GM18511 (cell line): ENCODE measurements around the gene MEF2D.

Source experiments
- ATAC-seq: cut with Tn5 transposase; IDR thresholded peaks from one replicate; pipeline ENCODE4 v1.9.1; 2021; ENCODE audit warnings: mild to moderate bottlenecking, moderate library complexity; ENCODE audit not compliant: unreplicated experiment

Gene MEF2D

GRCh38 chr1:156430866-156431265, 69.7 kb downstream of the MEF2D start:
- no peak for ATAC-seq

DNA sequence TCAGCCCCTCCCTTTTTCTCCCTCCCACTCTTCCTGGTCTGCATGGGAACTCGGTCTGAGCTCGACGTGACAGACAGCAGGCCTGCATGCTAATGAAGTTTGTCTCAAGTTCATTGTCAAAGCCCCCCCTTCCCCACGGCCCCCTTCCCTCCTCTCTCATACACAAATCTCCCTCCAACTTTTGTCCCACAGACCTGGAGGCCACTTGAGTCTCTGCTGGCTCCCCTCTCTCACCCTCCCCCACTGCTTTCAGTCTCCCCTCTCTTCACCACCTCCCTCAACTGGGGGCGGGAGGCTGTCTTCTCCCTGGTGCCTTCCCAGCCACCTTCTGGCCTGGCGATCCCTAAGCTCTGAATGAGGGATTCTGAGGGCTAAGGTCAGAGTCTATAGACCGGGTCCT, 70.3 kb downstream of the MEF2D start:
- no peak for ATAC-seq

GRCh38 chr1:156429313-156430060, 71.1 kb downstream of the MEF2D start:
- ATAC-seq: no peak

DNA sequence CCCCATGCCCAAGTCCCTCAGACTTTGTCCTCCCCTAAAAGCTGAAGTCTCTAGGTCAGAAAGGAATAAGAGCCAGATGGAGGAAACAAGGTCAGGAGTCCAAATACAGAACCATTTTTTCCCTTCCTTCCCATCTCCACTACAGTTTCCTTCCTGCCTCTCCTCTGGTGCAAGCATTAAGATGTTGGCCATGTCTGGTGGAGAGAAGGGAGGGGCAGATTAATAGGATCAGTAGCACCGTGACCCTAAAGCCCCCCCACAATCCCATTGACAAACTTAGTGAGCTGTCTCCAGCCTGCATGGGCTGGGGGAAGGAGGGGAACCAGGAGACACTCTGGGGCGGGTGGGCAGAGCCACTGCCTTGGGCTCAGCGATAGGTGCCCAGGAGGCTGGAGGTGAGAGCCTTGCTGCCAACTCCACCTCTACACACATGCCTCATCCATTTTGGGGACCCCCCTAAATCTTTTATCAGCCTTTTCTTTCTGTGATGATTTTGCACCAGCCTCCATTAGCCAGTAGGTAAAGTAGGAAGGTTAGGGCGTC, 71.8 kb downstream of the MEF2D start:
- no peak for ATAC-seq

DNA sequence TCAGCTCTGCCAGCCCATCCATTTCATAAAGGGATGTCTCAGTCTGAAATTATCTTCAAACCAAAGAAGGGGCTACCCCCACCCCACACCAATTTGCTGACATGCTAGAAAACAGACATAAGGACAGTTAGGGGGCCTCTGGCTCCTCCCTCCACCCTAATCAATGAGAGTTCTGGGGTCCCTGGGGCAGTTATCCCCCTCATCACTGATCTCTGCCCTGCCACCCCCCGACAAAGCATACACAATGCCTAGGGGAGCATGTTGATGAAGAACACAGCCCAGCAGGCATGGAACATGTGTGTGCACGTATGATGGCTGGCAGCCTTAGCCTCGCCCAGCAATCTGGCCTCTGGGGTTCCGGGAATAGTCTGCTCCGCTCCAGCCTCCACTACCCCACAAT, 72.6 kb downstream of the MEF2D start:
- ATAC-seq: no peak

DNA sequence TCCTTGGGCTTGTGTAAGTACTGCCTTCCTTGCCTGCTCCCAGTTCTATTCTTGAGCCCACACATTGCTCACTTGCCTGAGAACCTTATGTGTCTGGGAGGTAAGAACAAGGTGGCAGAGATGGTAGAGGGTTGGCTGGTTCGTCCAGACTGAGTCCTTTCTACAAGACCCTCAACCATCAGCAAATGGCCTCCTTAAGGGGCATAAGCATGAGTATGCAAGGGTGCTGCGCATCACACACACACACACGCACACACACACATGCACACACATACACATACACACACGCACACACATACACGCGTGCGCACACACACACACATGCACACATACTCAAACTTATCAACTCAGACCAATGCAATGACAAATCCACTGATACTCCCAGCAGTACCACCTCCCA, 74.6 kb downstream of the MEF2D start:
- no peak for ATAC-seq

DNA sequence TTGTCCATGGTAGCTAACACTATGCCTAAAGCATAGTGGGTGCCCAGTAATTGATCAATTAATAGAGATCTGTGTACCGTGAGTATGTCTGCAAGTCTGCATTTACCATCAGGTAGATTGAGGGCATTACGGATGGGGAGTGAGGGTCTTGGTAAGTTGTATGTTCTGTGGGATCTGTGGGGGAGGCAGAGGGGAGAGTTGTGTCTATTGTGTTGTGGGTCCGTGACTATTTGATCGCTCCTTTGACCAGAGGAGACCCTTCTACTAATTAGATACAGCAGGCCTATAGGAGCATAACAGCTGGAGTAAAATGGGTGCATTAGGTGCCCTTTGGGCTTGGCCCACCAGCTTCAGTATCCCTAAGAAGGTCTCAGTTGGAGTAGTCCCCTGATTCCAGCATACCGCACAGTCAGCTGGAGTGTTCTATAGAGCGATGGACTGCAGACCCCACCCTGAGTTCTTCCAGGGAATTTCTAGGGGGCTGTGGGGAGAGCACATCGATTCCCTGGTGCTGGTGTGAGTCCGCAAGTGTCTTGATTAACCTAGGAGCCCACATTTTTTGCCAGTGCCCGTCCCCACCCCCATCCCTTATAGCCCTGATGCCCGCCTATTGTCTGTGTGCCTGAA, 75.7 kb downstream of the MEF2D start:
- ATAC-seq: no peak

- no peak for ATAC-seq
Observed at GRCh38 chr1:156423422-156424352, 76.9 kb downstream of the MEF2D start.

- no peak for ATAC-seq
Observed at GRCh38 chr1:156422602-156423091, 77.9 kb downstream of the MEF2D start.

GRCh38 chr1:156421939-156422601, 78.5 kb downstream of the MEF2D start:
- no peak for ATAC-seq

DNA sequence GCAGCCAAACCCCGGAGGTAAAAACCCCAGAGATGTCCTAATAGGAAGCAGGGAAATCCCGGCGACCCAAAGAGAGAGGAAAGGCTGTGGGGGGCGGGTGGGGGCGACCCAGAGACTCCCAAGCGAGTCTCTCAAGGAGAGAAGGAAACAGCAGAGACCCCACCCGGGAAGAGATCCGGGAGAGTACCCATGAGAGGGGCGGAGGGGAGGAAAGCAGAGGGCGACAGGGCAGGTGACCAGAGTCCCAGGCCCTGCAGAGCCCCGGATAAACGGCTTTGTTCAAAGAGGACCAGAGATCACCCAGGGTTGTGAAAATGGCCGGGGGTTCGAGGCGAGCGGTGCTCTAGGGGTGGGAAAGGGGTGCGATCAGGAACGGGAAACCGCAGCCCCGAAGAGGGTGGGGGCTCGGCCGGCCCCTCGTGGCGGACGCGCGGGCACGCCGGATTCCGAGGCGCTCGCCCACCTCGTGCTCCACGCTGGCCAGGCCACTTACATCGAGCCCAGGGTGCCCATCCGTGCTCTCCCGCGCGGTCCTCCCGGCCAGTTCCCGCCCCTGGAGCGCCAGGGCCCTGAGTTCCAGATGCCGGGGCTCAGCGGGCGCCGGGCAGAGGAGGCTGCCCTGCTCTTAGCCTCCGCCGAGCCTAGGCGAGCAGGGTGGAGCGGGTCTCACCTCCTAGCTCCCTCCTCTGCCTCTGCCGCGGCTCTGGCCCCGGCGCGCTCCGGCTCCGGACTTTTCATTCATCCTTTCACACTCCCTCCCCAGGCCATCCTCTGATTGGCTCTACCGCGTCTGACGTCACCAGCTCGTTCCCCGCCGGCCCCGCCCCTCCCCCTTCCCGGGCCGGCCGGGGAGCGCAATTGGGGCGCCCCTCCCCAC, 79.3 kb downstream of the MEF2D start:
- ATAC-seq: peak; percentile 77

DNA sequence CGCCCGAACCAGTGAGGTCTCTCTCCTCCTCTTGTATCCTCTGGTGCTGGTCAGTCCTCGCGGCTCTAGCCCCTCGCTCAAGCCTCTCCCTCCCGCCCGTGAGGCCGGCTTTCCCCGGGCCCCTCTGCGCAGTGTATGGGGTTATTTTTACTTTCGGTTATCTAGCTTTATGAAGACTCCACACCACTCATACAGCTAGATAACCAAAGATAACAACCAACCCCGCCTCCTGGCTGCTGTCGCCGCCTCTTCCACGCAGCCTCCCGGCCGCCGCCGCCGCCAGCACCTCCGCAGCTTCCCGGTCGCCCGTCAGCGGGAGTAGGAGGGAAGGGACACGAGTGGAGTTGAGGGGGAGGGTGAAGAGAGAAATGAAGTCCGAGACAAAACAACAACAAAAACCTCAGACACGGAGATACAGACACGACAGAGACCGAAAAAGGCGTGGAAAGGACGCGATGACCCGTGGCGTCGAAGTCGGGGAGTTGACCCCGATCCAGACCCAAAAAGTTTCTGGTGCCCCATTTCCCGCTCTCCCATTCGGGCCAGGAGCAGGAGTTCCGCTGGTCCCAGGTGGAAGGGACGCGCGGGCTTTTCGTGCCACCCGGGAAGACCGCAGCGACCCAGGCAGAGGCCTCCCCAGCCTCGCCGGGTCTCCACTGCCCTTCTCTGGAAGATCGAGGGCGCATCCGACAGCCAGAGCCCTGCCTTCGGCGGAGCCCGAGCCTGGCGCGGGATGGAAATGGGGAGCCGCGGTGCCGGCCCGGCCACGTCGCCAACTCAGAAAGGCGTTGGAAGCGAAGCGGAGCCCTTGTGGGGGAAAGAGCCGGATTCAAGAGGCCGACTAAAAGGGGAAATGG, 80.1 kb downstream of the MEF2D start:
- ATAC-seq: peak; percentile 56

DNA sequence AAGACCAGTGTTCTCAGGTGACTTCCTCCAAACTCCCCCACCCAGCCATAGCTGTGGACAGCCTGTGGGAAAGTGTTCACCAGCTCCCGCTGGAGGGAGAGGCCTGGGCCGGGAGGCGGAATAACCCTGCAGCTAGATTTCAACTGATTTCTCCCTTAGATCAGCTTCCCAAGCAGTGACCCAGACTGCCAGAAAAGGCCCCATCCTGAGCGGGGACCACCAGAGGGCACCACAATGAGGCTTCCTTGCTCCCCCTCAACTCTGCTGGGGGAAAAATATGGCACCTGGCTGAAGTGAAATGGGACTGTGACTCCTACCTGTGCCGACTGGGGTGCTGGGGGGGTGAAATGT, 80.7 kb downstream of the MEF2D start:
- peak; percentile 40 for ATAC-seq

DNA sequence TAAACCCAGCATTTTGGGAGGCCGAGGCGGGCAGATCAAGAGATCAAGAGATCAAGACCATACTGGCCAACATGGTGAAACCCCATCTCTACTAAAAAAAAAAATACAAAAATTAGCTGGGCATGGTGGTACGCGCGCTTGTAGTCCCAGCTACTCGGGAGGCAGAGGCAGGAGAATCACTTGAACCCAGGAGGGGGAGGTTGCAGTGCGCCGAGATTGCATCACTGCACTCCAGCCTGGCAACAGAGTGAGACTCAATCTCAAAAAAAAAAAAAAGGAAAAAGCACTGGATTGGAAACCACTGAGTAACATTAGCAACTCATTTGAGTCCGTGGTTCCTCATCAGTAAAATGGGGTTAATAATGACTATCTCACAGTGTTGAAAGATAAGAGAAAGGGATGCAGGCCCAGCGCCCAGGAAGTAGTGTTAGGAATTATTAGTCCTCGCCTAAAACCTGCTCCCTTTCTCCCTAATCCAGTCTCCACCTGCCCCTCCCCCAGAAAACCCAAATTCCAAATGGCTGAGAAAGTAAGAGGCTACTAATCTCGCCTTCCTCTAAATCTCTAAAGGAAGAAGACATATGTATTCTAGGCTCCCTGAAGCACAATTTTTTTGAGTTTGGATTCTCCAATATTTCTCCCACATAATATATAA, 82.0 kb downstream of the MEF2D start:
- no peak for ATAC-seq

- ATAC-seq: no peak
Observed at GRCh38 chr1:156417401-156418020, 83.1 kb downstream of the MEF2D start.

DNA sequence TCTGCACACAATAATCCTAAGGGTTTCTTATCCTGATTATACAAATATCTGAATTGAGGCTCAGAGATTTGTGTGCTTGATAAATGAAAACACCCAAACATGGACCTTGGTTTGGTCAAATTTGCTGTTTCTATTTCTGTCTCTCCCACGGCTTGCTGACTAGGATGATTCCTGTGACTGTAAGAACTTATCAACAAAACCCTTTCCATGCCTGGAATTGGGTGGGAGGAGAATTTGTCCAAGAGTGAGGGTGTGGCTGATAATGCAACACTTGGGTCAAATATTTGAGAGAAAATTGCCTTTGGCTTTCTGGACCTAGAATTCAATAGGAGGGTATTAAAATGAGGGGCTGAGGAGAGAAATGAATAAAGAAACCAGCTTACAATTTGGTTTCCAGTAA, 83.6 kb downstream of the MEF2D start:
- no peak for ATAC-seq

DNA sequence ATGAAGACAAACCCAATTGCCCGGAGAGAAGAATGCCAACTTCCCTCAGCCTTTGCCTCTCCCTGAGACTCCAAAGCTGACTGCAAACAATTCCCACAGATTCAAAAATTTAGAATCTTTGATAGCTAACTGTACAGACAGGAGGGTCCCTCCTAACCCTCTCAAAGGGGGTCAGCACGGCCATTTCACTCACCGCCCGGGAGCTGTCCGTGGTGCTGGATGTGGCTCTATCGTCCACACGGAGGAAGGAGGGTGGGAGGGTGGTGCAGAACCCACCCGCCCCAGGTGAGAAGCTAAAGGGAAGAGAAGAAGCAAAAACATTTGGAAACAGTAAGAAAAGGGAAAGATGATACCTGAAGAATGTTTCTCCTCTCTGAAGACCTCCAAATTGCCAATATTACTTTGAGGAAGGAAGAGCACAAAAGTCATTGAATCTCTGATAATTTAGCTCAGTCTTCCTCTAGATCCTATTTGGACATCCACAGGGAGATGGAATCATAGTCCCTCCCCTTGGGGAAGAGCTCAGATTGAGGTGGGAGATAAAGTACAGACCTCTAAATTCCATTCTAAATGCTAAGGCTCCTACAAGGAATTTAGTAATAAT, 86.0 kb downstream of the MEF2D start:
- ATAC-seq: no peak
